HG03571 (cell line): ENCODE results near the gene FANCM.

ENCODE experiments used
- ATAC-seq: cut with Tn5 transposase; IDR thresholded peaks from one replicate; pipeline ENCODE4 v1.9.1; 2021; ENCODE audit not compliant: unreplicated experiment

The FANCM gene, protein sequence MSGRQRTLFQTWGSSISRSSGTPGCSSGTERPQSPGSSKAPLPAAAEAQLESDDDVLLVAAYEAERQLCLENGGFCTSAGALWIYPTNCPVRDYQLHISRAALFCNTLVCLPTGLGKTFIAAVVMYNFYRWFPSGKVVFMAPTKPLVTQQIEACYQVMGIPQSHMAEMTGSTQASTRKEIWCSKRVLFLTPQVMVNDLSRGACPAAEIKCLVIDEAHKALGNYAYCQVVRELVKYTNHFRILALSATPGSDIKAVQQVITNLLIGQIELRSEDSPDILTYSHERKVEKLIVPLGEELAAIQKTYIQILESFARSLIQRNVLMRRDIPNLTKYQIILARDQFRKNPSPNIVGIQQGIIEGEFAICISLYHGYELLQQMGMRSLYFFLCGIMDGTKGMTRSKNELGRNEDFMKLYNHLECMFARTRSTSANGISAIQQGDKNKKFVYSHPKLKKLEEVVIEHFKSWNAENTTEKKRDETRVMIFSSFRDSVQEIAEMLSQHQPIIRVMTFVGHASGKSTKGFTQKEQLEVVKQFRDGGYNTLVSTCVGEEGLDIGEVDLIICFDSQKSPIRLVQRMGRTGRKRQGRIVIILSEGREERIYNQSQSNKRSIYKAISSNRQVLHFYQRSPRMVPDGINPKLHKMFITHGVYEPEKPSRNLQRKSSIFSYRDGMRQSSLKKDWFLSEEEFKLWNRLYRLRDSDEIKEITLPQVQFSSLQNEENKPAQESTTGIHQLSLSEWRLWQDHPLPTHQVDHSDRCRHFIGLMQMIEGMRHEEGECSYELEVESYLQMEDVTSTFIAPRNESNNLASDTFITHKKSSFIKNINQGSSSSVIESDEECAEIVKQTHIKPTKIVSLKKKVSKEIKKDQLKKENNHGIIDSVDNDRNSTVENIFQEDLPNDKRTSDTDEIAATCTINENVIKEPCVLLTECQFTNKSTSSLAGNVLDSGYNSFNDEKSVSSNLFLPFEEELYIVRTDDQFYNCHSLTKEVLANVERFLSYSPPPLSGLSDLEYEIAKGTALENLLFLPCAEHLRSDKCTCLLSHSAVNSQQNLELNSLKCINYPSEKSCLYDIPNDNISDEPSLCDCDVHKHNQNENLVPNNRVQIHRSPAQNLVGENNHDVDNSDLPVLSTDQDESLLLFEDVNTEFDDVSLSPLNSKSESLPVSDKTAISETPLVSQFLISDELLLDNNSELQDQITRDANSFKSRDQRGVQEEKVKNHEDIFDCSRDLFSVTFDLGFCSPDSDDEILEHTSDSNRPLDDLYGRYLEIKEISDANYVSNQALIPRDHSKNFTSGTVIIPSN (N-terminal part only)

GRCh38 chr14:45135659-45136395, at the start of gene FANCM:
FANCM (plus strand) TSS chr14:45135930; CDS start chr14:45136032, 102 bp downstream.
- peak; percentile 30 for ATAC-seq

DNA sequence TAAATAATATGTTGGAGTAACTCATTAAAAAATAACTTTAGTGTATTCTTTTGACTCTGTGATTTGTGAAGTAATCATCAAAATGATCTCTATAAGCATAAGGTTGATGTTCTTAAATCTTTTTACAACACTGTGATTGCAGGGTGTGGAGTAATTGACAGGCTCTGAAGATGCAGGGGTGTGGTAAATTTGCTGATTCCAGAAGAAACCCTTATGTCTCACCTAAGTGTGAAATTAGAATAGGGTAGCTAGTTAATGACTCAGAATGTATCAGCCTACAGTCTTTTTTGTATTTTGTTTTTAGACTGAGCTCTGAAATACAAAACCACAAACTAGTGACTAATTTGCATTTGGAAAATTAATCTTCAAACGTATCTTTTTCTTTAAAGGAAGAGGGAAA, 45.9 kb upstream of the FANCM start:
- ATAC-seq, result peak; percentile 64

DNA sequence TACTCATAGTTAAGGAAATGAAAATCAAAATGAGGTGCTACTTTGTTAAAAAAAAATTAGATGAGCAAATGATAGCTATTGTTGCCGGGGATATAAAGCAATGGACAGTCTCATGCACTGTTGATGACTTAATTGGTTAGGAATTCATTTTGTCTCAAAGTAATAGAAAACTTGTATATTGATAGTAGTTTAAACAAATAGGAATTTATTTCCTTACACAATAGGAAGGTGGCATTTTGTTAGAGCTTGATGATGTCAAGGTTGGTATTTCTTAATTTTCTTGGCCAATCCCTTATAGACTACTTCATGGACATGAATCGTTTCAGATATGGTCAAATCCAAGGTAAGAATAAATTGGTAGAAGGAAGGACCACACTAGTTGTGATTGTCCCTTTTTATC, 44.0 kb upstream of the FANCM start:
- ATAC-seq, result no peak

DNA sequence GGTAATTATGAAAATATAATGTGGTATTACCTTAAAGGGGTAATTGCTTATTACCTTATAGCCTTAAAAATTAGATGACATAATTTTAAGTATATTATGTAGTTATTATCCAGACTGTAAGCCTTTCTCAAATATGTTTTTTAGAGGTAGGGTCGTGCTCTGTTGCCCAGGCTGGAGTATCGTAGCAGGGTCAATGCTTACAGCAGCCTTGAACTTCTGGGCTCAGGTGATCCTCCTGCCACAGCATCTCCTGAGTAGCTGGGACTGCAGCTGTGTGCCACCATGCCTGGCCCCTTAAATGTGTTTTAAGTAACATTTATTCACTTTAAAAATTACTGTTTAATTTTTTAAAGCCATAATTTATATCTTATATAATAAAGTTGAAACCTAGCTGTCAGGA, 41.5 kb upstream of the FANCM start:
- no peak for ATAC-seq

GRCh38 chr14:45095143-45095542, 40.6 kb upstream of the FANCM start:
- no peak for ATAC-seq

DNA sequence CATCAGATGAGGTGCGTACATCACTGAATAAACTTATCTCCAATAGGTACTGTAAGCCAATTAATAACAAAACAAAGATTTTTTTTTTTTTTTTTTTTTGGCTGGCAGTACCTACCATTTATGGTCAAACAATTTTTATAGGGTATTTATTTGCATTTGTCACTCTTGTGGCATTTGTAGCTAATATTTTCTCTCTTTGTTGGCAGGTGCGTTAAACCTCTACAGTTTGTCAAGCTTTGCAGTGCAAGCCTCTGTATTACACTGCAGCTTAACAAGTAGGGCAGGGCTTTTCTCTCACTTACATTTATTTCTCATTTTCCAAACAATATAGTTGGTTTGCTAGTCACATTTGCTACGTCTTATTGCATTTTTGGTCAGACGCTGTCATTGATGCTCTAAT, 39.5 kb upstream of the FANCM start:
- ATAC-seq, result no peak

DNA sequence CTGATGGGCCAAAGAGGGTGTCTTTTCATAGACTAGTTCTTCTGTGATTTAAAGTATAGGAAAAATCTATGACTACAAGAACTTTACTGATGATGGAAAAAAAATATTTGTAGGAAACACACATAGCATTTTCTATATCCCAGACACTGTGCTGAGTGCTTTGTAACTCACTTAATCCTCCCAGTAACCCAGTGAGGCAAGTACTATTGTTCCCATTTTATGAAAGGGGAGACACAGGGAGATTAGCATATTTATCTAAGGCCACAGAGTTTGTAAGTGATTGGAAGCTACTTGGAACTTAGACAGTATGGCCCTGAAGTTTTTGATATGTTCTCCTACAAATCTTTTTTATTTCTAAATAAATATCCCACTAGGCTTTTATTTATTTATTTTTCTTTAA, 31.9 kb upstream of the FANCM start:
- ATAC-seq, result no peak

GRCh38 chr14:45104561-45104960, 31.2 kb upstream of the FANCM start:
- ATAC-seq, result no peak

DNA sequence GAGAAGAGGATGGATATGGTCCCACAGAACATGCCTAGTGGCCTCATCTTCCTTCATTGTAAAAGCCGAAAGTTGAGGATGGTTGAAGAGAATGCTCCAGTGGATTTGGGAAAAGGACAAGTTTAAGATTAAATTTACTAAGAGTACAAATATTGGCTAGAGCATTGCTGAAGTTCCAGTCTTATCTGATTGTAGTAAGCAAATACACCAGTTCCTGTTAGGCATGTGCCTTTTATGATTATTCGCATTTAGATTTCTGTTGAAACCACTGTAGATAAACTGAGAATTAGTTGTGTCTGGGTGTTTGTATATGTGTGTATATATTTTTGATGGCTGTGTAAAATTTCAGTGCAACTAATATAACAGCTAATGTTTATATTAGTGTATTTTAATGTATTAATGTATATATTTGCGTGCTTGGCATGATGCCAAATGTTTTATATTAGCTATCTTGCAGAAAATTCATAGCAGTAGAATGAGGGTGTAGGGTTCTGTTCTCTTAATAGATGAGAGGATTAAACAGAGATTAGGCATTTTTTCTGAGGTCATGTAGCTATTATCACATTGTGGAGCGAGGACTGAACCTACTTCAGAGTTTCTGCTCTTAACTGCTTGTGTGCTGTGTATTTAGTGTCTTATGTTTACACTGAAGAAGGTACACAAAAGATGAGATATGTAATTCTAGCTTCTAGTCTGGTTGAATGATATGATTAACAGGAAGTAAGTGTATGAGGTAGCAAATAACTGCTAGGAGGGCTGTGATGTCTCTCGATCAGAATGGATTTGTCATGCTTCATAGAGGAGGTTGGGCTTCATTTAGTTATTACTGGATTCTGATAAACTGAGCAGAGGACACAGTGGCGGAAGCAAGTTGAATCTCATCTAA, 22.6 kb upstream of the FANCM start:
- ATAC-seq, result no peak

DNA sequence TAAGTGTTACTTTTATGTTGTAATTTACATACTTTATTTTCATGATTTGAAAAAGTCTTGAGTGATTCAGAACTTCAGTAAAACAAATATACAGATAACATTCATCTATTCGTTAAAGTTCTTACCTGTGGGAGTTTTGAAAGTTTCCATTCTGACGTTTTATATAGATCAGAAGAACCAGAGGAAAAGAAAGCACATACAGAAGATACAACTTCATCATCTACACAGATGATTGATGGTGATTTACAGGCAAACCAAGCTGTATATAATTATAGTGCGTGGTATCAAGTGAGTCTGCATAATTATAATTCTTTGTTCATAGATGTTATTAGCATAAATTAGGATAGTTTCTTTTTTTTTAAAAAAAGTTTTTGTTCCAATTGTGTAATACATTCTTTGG, 21.4 kb upstream of the FANCM start:
- no peak for ATAC-seq

DNA sequence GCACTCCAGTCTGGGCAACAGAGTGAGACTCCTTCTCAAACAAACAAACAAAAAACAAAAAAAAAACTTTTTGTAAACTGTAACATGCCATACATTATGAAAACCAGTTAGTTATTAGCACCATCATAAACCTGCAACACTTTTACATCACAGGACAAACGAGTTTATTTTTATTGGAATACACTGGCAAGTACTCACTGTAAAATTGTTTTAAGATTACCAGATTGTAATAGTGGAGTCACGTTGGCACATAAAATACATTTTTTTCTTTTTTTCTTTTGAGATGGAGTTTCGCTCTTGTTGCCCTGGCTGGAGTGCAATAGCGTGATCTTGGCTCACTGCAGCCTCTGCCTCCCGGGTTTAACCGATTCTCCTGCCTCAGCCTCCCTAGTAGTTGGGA, 17.1 kb upstream of the FANCM start:
- ATAC-seq, result no peak

DNA sequence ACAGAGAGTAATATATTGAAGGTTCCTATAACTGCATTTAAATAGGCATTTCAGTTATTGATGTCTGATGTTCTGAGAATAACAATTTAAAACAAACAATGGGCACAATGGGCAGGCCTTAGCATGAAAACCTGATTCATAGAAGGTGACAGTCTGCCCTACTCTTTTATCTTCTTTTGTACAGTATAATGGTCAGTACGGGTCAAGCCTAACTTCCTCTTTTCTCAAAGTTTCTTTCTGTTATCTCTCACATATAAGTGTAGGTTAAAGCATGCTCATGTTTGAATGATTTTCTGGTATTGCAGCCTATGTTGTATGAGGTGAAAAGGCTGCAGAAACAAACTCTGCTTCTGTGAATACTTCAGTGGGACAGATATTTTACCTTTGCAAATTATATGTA, 15.6 kb upstream of the FANCM start:
- ATAC-seq, result no peak

DNA sequence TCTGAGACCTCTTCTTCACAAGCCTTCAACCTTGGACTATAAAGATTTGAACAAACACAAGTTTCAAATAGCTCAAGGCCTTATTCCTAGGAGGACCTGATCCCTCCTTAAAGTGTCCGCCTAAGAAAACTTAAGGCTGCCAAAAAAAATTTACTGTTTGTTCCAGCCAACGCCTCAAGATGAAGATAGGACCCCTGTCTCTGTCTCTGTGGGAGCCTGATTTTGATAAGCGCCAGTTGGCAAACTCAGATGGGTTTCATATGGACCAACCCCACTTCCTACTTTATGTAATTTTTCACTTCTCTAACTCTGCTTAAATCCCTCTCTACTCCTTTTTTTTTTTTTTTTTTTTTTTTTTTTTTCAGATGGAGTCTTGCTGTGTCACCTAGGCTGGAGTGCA, 12.5 kb upstream of the FANCM start:
- ATAC-seq, result no peak

GRCh38 chr14:45125754-45126153, 10.0 kb upstream of the FANCM start:
- no peak for ATAC-seq

DNA sequence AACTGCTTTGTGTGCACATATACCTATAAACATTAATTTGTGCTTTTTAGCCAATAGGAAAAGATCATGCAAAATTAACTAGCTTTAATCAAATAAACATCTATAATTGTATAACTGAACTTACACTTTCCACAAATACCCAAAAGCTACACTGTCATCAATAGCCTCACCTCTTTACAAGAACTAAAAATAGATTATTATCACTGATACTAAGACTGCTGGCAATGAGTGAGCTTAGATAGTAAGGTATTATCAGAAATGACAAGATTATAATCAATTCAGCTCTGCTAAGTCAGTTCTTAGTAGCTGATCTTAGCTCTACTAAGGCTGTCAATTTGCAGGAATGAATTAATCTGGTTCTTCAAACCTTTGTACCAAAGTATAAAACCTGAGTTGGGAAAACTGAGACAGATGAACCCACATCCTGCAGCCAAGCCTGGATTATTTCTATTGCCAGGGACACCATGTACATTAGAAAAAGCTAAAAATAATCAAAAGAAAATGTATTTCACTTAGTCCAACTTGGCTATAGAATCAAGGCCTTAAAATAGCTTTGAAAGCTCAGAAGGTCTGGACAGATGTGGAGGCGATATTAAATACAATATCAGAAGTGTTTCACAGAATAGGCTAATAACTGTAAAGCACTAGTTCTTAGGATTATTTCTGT, 6.6 kb upstream of the FANCM start:
- ATAC-seq, result no peak

- ATAC-seq, result no peak
Measured at GRCh38 chr14:45133683-45134050, 2.1 kb upstream of the FANCM start.

DNA sequence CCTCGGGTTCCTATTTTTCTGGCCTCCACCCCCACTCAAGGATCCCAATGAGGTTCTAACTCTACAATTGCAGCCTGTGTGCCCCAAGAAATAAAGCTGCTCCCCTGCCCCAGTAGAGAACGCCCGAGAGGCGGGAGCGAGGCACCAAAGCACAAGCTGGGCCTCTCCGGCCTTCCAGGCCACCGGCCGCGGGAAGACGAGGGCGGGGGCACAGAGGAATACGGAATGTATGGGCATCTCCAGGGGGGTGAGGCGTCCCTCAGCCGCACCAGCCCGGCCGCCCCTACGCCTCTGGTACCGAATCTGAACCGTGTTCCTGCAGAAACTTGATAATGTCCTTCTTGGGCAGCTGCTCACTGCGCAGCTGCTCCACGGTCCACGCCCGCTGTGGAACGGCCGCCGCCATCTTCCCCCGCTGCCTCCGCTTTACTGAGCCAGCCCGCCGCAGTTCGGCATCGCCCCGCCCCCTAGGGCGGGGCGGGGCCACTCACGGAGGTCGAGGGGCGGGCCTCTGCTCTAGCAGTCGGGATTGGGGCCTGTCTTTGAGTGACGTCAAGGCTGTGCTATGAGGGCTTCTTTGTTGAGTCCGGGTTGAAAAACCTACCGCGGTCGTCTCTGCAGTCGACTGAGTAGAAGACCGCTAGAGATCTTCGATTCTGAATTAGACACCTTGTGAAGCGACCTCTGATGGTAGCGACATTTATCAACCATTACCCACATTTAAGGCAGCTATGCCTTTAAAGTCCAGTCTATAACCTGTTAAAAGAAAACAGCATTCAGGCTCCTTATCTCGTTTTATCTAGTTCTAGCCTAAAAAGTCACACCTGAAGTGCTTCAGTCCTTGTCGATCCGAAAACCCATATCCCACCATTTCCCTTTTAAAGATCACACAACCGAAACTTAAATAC, 1.4 kb upstream of the FANCM start, which contains the start of gene FKBP3:
FKBP3 (minus strand) TSS at position 431 of the 908 bp plus-strand sequence; CDS start at position 406, 25 bp downstream.
- peak; percentile 89 for ATAC-seq

DNA sequence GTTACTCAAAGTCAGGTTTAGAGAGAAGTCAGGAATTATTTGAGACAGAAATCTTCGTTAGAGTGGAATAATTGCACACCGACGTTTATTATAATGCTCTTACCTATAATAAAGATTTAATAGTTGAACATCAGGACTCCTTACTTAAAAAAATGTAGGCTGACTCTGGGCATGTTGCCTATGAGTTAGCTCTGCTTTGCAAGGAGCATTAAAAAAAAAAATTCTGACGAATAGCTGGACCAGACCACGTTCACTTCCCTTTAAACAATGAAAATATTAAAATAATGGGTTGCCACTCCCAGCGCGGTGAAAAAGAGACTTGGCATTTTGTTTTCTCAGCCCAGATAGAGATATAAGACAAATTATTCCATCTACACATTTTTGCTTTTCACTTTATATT, 574 bp upstream of the FANCM start:
- ATAC-seq, result no peak
